Measurements from ENCODE around the gene PIGR.

PIGR gene

DNA sequence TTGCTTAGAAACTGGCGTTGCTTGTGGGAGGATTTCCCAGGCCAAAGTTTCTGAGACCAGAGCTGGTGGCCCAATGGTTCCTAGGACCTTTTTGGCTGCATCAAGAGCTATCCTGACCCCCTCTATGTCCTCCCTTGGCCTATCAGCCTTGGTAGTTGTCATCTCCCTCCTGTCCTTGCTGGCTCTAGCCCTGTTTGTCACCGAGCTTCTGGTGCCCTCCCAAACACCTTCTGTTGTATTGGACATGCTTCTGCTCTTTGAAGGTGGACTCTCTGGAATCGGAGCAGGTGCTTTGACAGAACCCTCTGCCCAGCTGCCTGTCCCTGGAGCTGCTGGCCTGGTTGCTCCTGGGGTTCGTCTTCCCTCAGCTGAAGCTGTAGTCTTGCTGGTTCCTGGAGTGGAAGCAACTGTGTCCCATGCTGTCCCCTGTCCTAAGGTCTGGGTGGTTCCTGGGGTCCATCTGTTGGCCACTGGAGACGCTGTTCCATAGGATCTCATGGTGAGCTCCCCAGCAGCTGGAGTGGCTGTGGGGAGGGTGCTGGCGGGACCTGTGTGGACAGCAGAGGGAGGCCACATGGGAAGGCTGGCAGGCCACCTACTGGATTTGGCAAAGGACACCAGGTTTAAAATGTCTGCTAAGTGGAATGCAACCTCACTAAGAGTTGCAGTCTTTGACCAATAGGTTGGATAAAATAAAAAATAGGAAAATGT lies 14.6 kb upstream of the PIGR start:
- DNase-seq (ENCODE audit: low spot score): no peak

DNA sequence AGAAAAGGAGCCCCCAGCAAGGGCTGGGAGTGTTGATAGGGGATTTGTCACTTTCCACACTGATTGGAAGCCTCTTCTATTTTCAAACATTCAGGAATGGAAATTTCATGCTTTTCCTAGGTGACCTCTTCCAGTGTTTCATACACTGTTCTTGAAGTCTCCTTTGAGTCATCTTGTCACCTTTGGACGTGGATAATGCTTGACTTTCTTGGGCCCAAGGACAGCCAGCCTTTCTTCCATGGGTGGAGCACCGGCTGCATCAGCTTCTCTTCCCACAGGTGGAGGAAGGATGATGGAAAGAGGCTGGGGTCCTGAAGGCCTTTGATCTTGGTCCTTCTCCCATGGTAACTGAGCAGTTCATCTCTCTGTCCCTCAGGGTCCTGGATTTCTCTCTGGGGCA lies 11.9 kb upstream of the PIGR start:
- DNase-seq (ENCODE audit: low spot score): no peak

DNA sequence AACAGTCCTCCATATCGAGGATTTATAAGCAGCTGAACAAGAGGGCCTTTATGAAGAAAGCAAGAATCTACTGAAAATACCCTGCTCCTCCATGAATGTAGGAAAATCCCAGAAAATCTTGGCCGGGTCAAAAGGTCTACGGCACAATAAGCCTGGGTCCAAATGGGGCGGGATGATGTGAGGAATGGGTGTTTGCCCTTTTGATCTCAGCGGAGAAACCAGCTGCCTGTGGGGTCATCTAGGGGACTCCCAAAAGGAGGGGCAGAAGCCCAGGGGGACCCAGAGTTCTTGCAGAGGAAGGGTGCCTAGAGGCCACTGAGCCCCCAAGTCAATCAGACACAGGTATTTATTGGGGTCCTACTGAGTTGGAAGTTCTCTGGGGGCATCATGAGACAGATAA lies 11.4 kb upstream of the PIGR start:
- no peak for DNase-seq (ENCODE audit: low spot score)

DNA sequence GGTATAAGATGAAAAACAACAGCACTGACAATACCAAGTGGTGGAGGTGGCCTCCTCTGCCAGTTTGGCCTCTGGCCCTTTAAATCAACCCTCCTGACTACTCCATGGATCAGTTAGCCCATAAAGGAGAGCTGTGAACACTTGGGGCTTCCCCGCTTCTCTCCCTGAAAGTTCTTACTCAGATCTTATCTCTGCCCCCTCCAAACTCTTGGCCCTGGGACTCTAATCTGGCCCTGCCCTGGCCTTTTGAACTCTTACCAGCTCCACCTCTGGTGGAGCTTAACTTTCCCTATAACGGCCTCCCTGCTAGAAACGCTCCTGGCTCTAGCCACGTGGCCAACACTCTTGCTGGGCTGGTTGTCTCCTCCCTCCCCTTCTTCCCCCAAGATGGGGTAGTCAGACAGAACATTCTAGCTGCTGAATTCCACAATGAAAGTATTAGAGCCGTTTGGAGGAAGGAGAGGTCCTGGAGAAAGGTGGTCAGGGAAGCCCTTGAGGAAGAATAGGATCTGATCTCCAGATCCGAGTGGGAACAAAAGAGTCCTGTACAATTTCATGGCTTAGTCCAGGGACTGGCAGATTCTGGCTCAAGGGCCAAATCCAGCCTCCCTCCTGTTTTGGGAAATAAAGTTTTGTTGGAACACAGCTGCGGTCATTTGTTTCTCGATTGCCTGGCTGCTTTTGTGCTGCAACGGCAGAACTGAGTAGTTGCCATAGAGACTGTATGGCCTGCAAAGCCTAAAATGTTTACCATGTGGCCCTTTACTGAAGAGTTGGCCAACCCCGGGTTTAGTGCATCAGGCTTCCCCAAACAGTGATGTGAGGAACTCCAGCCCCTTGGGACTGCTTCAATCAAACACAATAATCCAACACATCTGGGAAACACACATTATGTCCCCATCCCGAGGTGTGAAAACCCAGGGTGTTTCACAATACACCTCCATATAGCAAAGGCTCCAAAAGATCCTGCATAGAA lies 9.5 kb upstream of the PIGR start:
- DNase-seq (ENCODE audit: low spot score): peak; percentile 19

DNA sequence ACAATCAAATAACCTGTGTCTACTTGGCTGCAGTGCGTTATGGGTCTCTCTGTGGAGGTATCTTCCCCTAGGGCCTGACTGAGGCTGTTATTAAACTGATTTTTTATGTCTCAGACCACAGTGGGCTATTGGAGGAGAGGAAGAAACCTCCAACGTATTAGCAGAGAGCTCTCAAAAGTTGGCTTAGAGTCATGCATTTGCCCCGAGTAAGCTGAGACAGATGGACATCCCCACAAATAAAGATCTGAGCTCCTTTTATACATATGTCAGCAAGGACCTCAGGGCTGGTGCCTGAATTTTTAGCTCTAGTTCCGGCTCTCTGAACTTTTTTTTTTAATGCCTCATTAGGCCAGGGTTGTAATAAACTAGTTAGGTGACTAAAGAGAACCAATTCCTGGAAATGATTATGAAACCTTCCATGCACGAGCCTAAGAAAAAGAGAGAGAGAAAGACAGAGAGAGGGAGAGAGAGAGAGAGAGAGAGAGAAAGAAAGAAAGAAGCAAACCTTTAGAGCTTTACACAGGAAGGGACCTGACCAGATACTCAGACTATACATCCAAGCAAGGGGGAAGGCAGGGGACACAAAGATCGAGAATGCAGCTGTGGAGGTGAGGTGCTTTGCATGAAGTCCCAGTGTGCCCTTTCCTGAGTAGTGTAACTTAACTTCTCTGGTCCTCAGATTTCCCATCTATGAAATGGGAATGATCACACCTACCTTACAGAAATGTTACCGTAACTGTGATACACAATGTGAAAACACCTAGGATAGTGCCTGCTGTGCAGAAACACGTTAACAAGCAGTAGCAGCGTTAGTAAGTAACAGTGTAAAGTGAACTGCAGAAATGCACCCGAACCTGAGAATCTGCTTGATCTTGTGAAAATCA lies 8.4 kb upstream of the PIGR start:
- no peak for DNase-seq (ENCODE audit: low spot score)

DNA sequence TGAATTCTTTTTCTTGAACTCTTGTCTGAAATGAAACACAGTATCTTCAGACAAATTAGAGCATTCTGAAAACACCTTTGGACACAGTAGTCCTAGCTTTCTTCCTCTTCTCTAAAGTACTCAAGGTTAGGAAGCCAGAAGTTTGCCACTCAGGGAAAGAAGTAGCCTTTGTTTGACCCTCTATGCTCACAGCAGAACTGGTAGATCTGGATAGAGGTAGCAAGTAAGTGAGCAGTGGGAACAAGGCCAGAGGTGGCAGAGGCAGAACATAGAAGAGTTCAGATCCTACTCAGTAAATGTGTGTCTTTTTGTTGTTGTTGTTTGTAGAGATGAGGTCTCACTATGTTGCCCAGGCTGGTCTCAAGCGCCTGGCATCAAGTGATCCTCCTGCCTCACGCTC lies 7.4 kb upstream of the PIGR start:
- no peak for DNase-seq (ENCODE audit: low spot score)

GRCh38 chr1:206953126-206953525 lies 6.9 kb upstream of the PIGR start:
- DNase-seq (ENCODE audit: low spot score): no peak

DNA sequence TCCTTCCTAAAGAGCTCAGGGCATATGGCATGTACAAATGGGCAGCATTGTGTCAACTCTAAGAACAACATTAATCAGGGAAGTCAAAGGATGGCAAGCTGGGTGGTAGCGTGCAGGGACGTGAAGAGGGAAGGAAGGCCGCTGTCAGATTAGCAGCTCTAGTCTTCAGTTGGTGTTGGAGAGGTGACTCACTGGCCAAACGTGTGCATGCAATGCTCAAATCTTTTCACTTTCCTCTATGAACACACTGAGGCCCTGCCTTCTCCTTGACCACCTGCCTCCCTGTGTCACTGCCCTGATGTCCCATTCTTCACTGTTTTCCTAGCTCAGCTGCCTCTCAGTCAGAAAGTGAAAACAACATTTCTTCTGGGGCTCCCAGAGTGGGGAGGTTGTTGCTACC lies 5.9 kb upstream of the PIGR start:
- DNase-seq (ENCODE audit: low spot score): no peak

DNA sequence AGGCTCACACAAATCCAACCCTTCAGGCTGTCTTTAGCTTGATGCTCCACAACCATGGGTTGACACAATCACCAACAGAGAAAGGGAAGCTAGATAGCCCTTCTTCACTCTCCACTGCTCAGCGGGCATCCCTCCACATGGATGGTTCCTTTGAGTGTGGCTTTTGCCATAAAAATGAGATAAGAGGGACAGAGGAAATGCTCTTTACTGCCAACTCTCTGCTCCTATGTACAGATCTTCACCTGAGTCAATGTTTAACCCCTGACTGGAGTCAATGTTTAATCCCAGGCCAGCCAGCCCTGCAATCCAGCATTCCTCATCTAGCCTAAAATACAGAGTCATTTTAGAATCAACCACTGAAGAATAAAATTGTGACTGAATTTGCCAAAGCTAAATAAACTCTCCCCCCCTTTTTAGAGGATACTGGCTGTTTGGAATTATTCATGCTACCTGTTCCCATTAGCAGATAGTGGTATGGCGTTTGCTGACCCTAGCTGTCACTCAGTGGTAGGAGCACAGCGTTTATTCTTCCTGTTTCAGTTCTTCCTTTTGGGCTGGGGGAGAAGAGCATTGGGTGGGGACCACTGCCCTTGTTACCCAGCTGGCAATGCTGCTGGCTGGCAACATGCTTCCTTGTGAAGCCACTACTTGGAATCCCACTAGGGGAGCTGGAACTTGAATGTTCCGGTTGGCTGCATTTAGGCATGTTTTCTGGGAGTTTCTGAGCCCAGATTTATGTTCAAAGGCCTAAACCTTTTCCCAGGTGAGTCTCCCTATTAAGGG lies 5.2 kb upstream of the PIGR start:
- no peak for DNase-seq (ENCODE audit: low spot score)

DNA sequence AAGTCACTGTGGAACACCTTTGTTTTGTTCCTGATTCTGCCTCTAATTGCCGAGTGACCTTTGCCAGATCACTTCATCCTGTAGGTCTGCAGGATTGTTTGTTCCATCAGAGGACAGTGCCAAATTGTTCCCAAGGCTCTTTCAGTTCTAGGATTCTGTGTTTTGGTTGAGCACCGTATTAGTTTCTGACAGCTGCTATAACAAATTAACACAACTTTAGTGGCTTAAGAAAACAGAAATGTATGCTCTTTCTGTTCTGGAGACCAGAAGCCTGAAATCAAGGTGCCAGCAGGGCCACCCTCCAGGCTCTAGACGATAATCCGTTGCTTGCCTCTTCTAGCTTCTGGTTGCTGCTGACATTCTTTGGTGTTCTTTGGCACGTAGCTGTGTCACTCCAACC lies 3.4 kb upstream of the PIGR start:
- no peak for DNase-seq (ENCODE audit: low spot score)

DNA sequence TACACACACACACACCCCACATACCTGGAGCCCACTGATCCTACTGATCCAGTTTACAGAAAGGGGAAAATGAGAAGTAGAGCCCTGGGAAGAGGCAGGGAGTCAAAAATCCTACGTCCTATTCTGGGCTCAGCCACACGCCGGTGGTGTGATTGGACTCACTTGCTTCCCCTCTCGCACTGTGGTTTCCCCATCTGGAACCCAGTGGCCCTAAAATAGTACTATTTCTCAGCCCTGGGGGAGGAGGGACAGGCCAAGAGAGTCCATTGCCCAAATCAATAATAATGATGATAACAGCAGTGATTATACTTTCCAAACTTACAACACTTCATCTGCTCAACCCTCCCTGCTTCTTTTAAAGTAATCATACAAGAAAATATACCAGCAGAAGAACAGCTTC lies 2.9 kb upstream of the PIGR start:
- DNase-seq (ENCODE audit: low spot score): no peak

- DNase-seq (ENCODE audit: low spot score): no peak
Measured at GRCh38 chr1:206947255-206947654, 989 bp upstream of the PIGR start.

DNA sequence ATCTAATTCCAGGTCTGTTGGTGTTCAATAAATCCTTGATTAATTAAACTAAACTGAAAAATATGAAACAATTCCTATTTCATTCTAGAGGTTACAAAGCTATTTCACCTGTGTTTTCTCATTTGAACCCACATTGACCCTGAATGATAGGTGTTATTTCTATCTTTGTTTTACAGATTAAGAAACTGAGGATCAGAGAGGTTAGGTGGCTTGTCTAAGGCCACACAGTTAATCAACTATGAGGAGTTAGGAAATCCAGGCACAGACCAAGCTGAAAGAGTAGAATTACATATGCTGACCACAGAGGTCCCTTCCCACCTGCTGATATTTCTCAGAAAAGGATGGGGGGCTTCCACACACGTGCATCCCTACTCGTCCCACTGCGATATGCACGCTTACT lies 487 bp downstream of the PIGR start:
- no peak for DNase-seq (ENCODE audit: low spot score)

DNA sequence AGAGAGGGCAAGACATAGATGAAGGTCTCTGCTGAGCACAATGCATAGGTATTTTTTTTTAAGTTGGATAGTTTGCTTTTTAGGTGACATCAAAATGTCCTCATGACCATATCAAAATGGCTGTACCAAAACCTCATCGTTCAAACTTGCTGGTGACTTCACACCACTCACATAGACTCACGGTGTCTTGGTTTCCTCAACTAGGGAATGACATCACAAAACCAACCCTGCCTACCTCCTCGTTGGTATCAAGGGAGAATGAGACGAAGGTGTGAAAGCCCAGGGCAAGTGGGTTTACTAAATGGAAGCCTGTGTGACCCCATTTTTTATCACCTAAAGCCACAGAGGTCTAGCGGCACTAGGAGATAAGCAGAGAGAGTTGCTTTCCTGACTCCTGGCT lies 1.6 kb downstream of the PIGR start:
- DNase-seq (ENCODE audit: low spot score): no peak

- DNase-seq (ENCODE audit: low spot score): no peak
Measured at GRCh38 chr1:206941766-206942418, 4.4 kb downstream of the PIGR start.

- DNase-seq (ENCODE audit: low spot score): no peak
Measured at GRCh38 chr1:206940588-206940936, 5.7 kb downstream of the PIGR start.

DNA sequence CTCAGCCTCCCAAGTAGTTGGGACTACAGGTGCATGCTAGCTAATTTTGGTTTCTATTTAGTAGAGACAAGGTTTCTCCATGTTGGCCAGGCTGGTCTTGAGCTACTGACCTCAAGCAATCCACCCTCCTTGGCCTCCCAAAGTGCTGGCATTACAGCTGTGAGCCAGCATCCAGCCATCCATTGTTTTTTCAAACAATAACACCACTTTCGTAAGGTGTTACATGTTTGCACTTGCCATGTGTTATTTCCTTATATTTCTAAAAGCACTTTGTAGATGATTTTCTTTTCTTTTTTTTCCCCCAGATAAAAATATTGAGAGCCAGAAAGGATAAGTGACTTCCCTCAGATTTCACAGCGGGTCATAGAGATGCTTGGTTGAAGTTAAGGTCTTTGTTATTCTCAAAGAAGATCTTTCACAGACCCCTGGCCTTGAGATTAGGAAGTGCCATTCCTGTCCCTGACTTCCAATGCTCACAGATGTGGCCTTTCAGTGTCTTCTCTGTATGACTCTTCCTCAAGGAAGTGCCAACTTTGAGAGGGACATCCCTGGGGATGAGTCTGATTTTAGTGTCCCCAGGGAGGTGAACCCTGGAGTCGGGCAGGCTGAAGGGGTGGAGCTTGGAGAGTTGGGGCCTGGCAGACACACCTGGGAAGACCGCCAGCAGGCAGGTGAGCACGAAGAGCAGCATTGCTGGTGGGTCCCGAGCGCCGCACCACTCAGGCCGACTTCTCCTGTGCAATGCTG lies 6.3 kb downstream of the PIGR start:
- no peak for DNase-seq (ENCODE audit: low spot score)

GRCh38 chr1:206939131-206939530 lies 7.1 kb downstream of the PIGR start:
- DNase-seq (ENCODE audit: low spot score): no peak

DNA sequence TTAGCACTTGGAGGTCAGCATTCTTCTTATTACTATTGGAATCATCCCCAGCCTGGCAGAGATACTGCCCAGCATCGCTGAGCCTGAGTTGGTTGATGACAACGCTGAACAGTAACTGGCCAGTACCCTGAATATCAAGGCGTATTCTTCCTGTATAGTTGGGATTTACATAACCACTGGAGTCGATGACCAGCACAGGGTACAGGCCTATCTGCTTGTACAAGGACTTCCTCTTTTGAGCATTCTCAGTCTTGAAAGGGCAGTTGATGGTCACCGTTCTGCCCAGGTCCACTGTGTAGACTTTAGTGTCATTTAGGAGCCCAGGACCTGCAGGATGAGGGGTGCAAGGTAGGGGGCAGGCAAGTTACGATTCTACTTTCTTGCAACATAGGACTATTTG lies 8.8 kb downstream of the PIGR start:
- no peak for DNase-seq (ENCODE audit: low spot score)

- peak; percentile 43 for DNase-seq (ENCODE audit: low spot score)
Measured at GRCh38 chr1:206935491-206936067, 10.7 kb downstream of the PIGR start.

All from activated CD4-positive, alpha-beta T cell treated with anti-CD3 and anti-CD28 coated beads, Interleukin-2, Interleukin-4, amounts not matched to agents 100 ng/mL and 50 ng/mL, durations not matched to agents 16 hours and 8 hours (primary cell).